ENCODE data around the gene CLHC1.
A peak's percentile ranks its signal among the peaks of the same experiment; 100 is the strongest.
"Not testable (repeated sequence)": the region's sequence is repeated elsewhere in the genome, so short reads cannot be mapped to it uniquely, and the experiment has no call there.

Gene CLHC1

GRCh38 chr2:55133467-55134315, 98.4 kb downstream of the CLHC1 start:
- peak; percentile 93 to 97 for DNase-seq

- no peak for DNase-seq
These were observed 101.2 kb downstream of the CLHC1 start for GRCh38 chr2:55130849-55131248.

GRCh38 chr2:55126643-55127042, 105.5 kb downstream of the CLHC1 start:
- DNase-seq: not testable (repeated sequence)

Data from inflammatory macrophage (primary cell).